HEK293 (cell line): Measurements from ENCODE around the gene NPNT.

Source experiments
- CTCF ChIA-PET: fragments of 350-600 bp; formaldehyde crosslinking; extraction: SDS; loops from one replicate; lab custom pipeline; 2021; ENCODE audit warnings: antibody characterized with exemption; lab: Yijun Ruan, JAX
- POLR2A ChIA-PET: fragments of 300-600 bp; formaldehyde crosslinking; extraction: SDS; loops from one replicate; lab custom pipeline; 2020; ENCODE audit warnings: antibody characterized with exemption, inconsistent platforms; lab: Yijun Ruan, JAX
- H3K27ac ChIP-seq: fragments of 200-500 bp; sonication (Bioruptor generic); 2 replicates; pipeline ENCODE4 v1.5.1; 2014; ENCODE audit warnings: low read depth, low read length, control low read depth, inconsistent platforms; ENCODE audit errors: extremely low read depth
- H3K36me3 ChIP-seq, 2 experiments: fragments of 200-500 bp in 1 of 2; sonication (Bioruptor generic) in 1 of 2; 1 replicate in 1 of 2; 2 replicates in 1 of 2; pipeline ENCODE4 v1.5.1; 2014 to 2017; ENCODE audit warnings: inconsistent platforms in 2 of 2, low read length in 2 of 2; ENCODE audit not compliant: control insufficient read depth in 2 of 2, insufficient read depth in 1 of 2
- H3K4me1 ChIP-seq: fragments of 200-500 bp; sonication (Bioruptor generic); 2 replicates; pipeline ENCODE4 v1.5.1; 2014; ENCODE audit warnings: mild to moderate bottlenecking, low read length, inconsistent platforms; ENCODE audit not compliant: control insufficient read depth, insufficient read depth
- H3K4me3 ChIP-seq: 2 replicates; pipeline ENCODE4 v1.5.1; 2011; ENCODE audit warnings: low read depth, mild to moderate bottlenecking, control low read depth, low read length, moderate library complexity
- H3K9me3 ChIP-seq: fragments of 200-500 bp; sonication (Bioruptor generic); 2 replicates; pipeline ENCODE4 v1.5.1; 2014; ENCODE audit warnings: low read depth, low read length, inconsistent platforms; ENCODE audit not compliant: control insufficient read depth, insufficient read depth
- OVOL3 ChIP-seq: fragments of 450-650 bp; formaldehyde crosslinking; IDR thresholded peaks from 2 replicates; pipeline ENCODE4 v1.5.1; 2016; ENCODE audit warnings: missing biosample characterization, missing genetic modification characterization
- ZNF121 ChIP-seq: fragments of 450-650 bp; formaldehyde crosslinking; IDR thresholded peaks from 2 replicates; pipeline ENCODE4 v1.5.1; 2016; ENCODE audit warnings: missing biosample characterization, missing genetic modification characterization
- ZNF274 ChIP-seq, 2 experiments: fragments of 200-500 bp in 1 of 2; fragments of 450-650 bp in 1 of 2; sonication (Bioruptor generic) in 1 of 2; formaldehyde crosslinking in 1 of 2; IDR thresholded peaks; 2 replicates each; pipeline versions ENCODE4 v1.5.1 to v1.6.1; 2014 to 2016; ENCODE audit warnings: borderline replicate concordance in 1 of 2, inconsistent platforms in 1 of 2, low read length in 1 of 2, missing biosample characterization in 1 of 2, missing genetic modification characterization in 1 of 2
- ZNF292 ChIP-seq: fragments of 450-650 bp; formaldehyde crosslinking; IDR thresholded peaks from 2 replicates; pipeline ENCODE4 v1.5.1; 2016; ENCODE audit warnings: low read depth, missing biosample characterization, missing genetic modification characterization, borderline replicate concordance
- ZNF324 ChIP-seq: fragments of 450-650 bp; formaldehyde crosslinking; IDR thresholded peaks from 2 replicates; pipeline ENCODE4 v1.5.1; 2016; ENCODE audit warnings: missing biosample characterization, missing genetic modification characterization
- ZNF350 ChIP-seq: fragments of 450-650 bp; formaldehyde crosslinking; IDR thresholded peaks from 2 replicates; pipeline ENCODE4 v1.5.0; 2017; ENCODE audit warnings: missing biosample characterization, mild to moderate bottlenecking, missing genetic modification characterization
- ZNF404 ChIP-seq: fragments of 450-650 bp; formaldehyde crosslinking; IDR thresholded peaks from 2 replicates; pipeline ENCODE4 v1.5.1; 2017; ENCODE audit warnings: missing biosample characterization, missing genetic modification characterization
- ZNF558 ChIP-seq: fragments of 450-650 bp; formaldehyde crosslinking; IDR thresholded peaks from 2 replicates; pipeline ENCODE4 v1.5.1; 2016; ENCODE audit warnings: missing biosample characterization, missing genetic modification characterization
- ZNF571 ChIP-seq: fragments of 450-650 bp; formaldehyde crosslinking; IDR thresholded peaks from 2 replicates; pipeline ENCODE4 v1.5.0; 2017; ENCODE audit warnings: missing biosample characterization, missing genetic modification characterization
- ZNF623 ChIP-seq: fragments of 450-650 bp; formaldehyde crosslinking; IDR thresholded peaks from 2 replicates; pipeline ENCODE4 v1.5.1; 2016; ENCODE audit warnings: missing biosample characterization, missing genetic modification characterization
- ZNF747 ChIP-seq: fragments of 450-650 bp; formaldehyde crosslinking; IDR thresholded peaks from 2 replicates; pipeline ENCODE4 v1.5.1; 2016; ENCODE audit warnings: missing biosample characterization, missing genetic modification characterization
- TF ChIP-seq, protein P1 (sequence below): fragments of 450-650 bp; formaldehyde crosslinking; conservative IDR thresholded peaks from 2 replicates; pipeline ENCODE4 v1.5.1; 2016; ENCODE audit warnings: low read depth, missing biosample characterization, missing genetic modification characterization
- TF ChIP-seq, protein P2 (sequence below): fragments of 450-650 bp; formaldehyde crosslinking; IDR thresholded peaks from 2 replicates; pipeline ENCODE4 v1.5.1; 2017; ENCODE audit warnings: missing biosample characterization, missing genetic modification characterization
- TF ChIP-seq, protein P3 (sequence below): fragments of 450-650 bp; formaldehyde crosslinking; IDR thresholded peaks from 2 replicates; pipeline ENCODE4 v1.5.1; 2016; ENCODE audit warnings: missing biosample characterization, missing genetic modification characterization
- TF ChIP-seq, protein P4 (sequence below): IDR thresholded peaks from 2 replicates; pipeline ENCODE4 v1.6.1; 2011; ENCODE audit warnings: mild to moderate bottlenecking, low read depth, low read length, borderline replicate concordance
- TF ChIP-seq, protein P5 (sequence below): fragments of 450-650 bp; IDR thresholded peaks from 2 replicates; pipeline ENCODE4 v1.5.1; 2018; ENCODE audit warnings: missing biosample characterization, missing genetic modification characterization

The NPNT gene

DNA sequence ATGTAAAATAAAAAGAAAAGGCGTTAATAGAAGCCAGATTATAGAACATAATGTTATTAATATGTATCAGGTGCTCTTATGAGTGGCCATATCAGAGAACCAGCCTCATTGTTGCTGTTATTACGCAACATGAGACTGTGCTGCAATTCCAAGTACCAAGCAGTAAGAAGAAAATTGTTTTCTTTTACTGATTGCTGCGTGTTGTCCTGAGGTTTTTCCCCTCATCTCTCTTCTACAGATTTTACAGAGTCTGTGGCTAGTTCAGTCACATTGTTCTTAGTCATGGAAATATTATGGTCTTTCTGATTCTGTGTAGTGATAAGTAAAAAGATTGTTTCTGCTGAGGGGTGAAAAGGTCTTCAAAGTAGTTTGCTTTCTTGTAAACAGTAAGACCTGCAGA lies 55.9 kb downstream of the NPNT start:
- H3K27ac ChIP-seq, result no peak overlapping the region
- CTCF ChIA-PET, result no interaction called here
- no peaks in the 10 kb centered on the region for H3K9me3 ChIP-seq
- no peak for TF ChIP-seq ZNF121
- no peak overlapping the region for H3K4me3 ChIP-seq
- no peaks in the 10 kb centered on the region for H3K4me1 ChIP-seq
- POLR2A ChIA-PET, result no interaction called here
- H3K36me3 ChIP-seq, result no peaks in the 10 kb centered on the region

DNA sequence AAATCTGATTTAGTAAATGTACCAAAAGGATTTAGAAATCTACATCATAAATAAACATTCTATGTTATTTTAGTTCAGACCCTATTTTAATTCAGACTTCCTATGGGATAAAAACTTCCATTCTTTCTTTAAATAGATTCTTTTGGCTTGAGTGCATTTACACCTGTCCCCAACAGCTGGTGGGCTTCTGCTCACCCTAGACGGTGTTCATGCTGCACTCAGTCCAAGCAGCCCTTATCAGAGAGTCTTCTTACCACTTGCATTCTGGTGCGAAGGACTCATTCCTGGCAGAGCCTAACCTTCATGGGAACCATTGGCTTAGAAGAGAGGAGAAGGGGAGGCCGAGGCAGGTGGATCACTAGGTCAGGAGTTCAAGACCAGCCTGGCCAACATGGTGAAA lies 57.3 kb downstream of the NPNT start:
- ChIA-PET CTCF (no interaction called here), POLR2A (no interaction called here)
- Histone ChIP-seq H3K4me1 (no peaks in the 10 kb centered on the region), H3K36me3 (no peaks in the 10 kb centered on the region), H3K9me3 (no peaks in the 10 kb centered on the region), H3K27ac (no peak overlapping the region)
- TF ChIP-seq ZNF404 (no peak), ZNF274 (IDR thresholded peaks at IDR 0.05; ENCODE audit: low read length) (no peak), ZNF274 (tag by site-specific recombination; IDR thresholded peaks at IDR 0.05; ENCODE audit: borderline replicate concordance) (no peak), ZNF747 (tag by site-specific recombination) (no peak), ZNF292 (no peak), ZNF558 (tag by site-specific recombination) (no peak), ZNF571 (no peak), ZNF324 (no peak)
- TF ChIP-seq, protein P1, sequence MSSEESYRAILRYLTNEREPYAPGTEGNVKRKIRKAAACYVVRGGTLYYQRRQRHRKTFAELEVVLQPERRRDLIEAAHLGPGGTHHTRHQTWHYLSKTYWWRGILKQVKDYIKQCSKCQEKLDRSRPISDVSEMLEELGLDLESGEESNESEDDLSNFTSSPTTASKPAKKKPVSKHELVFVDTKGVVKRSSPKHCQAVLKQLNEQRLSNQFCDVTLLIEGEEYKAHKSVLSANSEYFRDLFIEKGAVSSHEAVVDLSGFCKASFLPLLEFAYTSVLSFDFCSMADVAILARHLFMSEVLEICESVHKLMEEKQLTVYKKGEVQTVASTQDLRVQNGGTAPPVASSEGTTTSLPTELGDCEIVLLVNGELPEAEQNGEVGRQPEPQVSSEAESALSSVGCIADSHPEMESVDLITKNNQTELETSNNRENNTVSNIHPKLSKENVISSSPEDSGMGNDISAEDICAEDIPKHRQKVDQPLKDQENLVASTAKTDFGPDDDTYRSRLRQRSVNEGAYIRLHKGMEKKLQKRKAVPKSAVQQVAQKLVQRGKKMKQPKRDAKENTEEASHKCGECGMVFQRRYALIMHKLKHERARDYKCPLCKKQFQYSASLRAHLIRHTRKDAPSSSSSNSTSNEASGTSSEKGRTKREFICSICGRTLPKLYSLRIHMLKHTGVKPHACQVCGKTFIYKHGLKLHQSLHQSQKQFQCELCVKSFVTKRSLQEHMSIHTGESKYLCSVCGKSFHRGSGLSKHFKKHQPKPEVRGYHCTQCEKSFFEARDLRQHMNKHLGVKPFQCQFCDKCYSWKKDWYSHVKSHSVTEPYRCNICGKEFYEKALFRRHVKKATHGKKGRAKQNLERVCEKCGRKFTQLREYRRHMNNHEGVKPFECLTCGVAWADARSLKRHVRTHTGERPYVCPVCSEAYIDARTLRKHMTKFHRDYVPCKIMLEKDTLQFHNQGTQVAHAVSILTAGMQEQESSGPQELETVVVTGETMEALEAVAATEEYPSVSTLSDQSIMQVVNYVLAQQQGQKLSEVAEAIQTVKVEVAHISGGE (tag by site-specific recombination), result no peak
- TF ChIP-seq, protein P2, sequence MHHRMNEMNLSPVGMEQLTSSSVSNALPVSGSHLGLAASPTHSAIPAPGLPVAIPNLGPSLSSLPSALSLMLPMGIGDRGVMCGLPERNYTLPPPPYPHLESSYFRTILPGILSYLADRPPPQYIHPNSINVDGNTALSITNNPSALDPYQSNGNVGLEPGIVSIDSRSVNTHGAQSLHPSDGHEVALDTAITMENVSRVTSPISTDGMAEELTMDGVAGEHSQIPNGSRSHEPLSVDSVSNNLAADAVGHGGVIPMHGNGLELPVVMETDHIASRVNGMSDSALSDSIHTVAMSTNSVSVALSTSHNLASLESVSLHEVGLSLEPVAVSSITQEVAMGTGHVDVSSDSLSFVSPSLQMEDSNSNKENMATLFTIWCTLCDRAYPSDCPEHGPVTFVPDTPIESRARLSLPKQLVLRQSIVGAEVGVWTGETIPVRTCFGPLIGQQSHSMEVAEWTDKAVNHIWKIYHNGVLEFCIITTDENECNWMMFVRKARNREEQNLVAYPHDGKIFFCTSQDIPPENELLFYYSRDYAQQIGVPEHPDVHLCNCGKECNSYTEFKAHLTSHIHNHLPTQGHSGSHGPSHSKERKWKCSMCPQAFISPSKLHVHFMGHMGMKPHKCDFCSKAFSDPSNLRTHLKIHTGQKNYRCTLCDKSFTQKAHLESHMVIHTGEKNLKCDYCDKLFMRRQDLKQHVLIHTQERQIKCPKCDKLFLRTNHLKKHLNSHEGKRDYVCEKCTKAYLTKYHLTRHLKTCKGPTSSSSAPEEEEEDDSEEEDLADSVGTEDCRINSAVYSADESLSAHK (tag by site-specific recombination), result no peak
- TF ChIP-seq, protein P3, sequence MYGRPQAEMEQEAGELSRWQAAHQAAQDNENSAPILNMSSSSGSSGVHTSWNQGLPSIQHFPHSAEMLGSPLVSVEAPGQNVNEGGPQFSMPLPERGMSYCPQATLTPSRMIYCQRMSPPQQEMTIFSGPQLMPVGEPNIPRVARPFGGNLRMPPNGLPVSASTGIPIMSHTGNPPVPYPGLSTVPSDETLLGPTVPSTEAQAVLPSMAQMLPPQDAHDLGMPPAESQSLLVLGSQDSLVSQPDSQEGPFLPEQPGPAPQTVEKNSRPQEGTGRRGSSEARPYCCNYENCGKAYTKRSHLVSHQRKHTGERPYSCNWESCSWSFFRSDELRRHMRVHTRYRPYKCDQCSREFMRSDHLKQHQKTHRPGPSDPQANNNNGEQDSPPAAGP, result no peak
- TF ChIP-seq, all 188 proteins: peak for 0
- no peak overlapping the region for H3K4me3 ChIP-seq

DNA sequence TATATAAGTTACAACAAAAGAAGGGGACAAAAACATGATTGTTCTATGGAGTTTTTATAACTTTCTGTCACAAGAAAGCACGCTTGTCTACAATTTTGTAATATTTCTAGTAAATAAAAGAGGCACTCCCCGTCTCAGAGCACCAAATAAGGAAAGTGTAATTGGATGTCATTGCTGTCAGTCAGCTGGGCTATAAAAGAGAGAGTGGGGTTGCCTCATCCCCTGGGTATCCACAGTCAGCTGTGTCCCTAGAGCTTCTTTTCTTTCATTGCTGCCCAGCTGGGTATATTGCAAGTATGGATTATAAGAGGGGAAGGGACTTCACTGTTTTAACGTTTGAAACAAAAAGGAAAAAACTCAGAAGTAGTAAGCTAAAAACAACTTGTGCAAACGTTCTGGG lies 61.3 kb downstream of the NPNT start:
- Histone ChIP-seq H3K9me3 (no peaks in the 10 kb centered on the region), H3K4me1 (no peaks in the 10 kb centered on the region), H3K4me3 (no peak overlapping the region), H3K36me3 (peaks cover 0 to 7% of the 10 kb centered on the region in 2 experiments; a peak in 2 of 3 replicates), H3K27ac (no peak overlapping the region)
- TF ChIP-seq, protein P4, sequence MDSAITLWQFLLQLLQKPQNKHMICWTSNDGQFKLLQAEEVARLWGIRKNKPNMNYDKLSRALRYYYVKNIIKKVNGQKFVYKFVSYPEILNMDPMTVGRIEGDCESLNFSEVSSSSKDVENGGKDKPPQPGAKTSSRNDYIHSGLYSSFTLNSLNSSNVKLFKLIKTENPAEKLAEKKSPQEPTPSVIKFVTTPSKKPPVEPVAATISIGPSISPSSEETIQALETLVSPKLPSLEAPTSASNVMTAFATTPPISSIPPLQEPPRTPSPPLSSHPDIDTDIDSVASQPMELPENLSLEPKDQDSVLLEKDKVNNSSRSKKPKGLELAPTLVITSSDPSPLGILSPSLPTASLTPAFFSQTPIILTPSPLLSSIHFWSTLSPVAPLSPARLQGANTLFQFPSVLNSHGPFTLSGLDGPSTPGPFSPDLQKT, result no peak
- TF ChIP-seq, protein P5, sequence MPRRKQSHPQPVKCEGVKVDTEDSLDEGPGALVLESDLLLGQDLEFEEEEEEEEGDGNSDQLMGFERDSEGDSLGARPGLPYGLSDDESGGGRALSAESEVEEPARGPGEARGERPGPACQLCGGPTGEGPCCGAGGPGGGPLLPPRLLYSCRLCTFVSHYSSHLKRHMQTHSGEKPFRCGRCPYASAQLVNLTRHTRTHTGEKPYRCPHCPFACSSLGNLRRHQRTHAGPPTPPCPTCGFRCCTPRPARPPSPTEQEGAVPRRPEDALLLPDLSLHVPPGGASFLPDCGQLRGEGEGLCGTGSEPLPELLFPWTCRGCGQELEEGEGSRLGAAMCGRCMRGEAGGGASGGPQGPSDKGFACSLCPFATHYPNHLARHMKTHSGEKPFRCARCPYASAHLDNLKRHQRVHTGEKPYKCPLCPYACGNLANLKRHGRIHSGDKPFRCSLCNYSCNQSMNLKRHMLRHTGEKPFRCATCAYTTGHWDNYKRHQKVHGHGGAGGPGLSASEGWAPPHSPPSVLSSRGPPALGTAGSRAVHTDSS, result no peak
- TF ChIP-seq ZNF350 (tag by site-specific recombination) (no peak), OVOL3 (tag by site-specific recombination) (no peak), ZNF623 (tag by site-specific recombination) (no peak)
- ChIA-PET CTCF (interaction anchor here (0.8 kb wide), 1 partner anchor 17 kb away, joined by 3 read pairs; no protein-coding TSS in a partner anchor), POLR2A (interaction anchor here (0.5 kb wide), 1 partner anchor 28 kb away, joined by 5 read pairs; no protein-coding TSS in a partner anchor)
